VCaP (cell line): ENCODE measurements around the gene KRT79.

Source experiments
- H3K27ac ChIP-seq: fragments of 450-650 bp; 2 replicates; pipeline ENCODE4 v1.5.1; 2017
- TF ChIP-seq, protein P1 (sequence below): fragments of 450-650 bp; conservative IDR thresholded peaks from 2 replicates; pipeline ENCODE4 v1.5.1; 2017; ENCODE audit warnings: mild to moderate bottlenecking, moderate library complexity

The KRT79 gene

DNA sequence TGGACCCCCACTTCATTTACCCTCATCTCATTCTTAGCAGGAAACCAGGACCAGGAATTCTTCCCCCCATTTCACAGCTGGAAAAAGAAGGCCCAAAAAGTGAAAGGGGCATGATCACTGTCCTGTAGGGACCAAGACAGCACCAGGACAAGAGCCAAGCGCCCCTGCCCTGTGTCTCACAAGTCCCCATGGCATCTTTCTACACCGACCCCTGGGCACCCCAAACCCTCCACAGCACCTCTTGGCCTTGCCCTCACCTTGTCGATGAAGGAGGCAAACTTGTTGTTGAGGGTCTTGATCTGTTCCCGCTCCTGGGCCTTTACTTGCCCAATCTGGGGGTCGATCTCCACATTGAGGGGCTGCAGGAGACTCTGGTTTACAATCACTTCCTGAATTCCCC, 57.7 kb downstream of the KRT79 start:
- TF ChIP-seq, protein P1, sequence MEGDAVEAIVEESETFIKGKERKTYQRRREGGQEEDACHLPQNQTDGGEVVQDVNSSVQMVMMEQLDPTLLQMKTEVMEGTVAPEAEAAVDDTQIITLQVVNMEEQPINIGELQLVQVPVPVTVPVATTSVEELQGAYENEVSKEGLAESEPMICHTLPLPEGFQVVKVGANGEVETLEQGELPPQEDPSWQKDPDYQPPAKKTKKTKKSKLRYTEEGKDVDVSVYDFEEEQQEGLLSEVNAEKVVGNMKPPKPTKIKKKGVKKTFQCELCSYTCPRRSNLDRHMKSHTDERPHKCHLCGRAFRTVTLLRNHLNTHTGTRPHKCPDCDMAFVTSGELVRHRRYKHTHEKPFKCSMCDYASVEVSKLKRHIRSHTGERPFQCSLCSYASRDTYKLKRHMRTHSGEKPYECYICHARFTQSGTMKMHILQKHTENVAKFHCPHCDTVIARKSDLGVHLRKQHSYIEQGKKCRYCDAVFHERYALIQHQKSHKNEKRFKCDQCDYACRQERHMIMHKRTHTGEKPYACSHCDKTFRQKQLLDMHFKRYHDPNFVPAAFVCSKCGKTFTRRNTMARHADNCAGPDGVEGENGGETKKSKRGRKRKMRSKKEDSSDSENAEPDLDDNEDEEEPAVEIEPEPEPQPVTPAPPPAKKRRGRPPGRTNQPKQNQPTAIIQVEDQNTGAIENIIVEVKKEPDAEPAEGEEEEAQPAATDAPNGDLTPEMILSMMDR: no peak
- H3K27ac ChIP-seq: no peak overlapping the region

- TF ChIP-seq, protein P1: no peak
- H3K27ac ChIP-seq: no peak overlapping the region
These were observed 59.4 kb downstream of the KRT79 start for GRCh38 chr12:52774629-52775250.

DNA sequence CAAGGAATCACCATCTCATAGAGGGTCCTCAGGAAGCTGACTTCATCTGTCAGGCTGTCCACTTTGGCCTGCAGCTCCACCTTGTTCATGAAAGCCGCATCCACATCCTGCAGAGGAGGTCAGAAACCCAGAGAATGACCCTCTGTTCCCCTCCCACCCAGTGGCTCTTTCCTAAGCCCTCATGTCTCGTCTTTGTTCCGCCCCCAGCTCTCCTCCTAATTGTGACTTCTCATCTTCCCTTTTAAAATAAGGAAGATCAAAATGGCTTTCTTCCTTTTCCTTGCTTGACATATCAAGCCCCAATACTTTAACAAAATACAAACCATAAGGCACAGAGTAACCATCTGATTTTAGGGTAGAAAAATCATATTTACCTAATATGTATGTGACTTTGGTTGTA, 61.3 kb downstream of the KRT79 start:
- no peak overlapping the region for H3K27ac ChIP-seq
- TF ChIP-seq, protein P1: no peak

GRCh38 chr12:52772188-52772587, 61.9 kb downstream of the KRT79 start:
- TF ChIP-seq, protein P1: no peak
- H3K27ac ChIP-seq: no peak overlapping the region

DNA sequence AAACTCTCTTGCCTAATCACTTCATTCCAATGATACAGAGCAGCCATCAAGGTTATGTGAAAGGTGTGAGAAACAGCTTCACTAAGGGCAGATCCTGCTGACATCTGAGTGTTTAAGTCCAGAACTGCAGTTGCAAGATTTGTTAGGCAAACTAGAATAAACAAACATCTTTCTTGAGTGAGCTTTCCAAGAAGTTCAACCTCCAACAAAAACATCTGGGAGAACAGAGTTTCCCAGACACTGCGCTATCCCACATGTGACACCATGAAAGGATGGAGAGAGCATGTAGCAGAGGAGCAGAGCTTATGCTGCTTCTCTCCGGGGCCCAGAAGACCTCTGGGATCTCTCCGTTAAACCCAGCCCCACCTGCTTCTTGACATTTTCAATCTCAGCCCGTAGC, 62.6 kb downstream of the KRT79 start:
- TF ChIP-seq, protein P1: no peak
- no peak overlapping the region for H3K27ac ChIP-seq
